AG04449 (cell line): ENCODE results near the gene CUL5.

Experiments used
- CTCF ChIA-PET: fragments of 350-600 bp; formaldehyde crosslinking; extraction: SDS; loops from one replicate; lab custom pipeline; 2021; ENCODE audit warnings: antibody characterized with exemption; lab: Yijun Ruan, JAX
- POLR2A ChIA-PET: fragments of 400-600, 350-600 bp; formaldehyde crosslinking; extraction: SDS; loops from one replicate; lab custom pipeline; 2020; ENCODE audit warnings: antibody characterized with exemption, inconsistent platforms; lab: Yijun Ruan, JAX
- DNase-seq: peaks from one replicate; pipeline ENCODE4 v3.0.0-alpha.2; 2010; ENCODE audit warnings: low read depth, low spot score
- H3K4me3 ChIP-seq: 2 replicates; pipeline ENCODE4 v1.5.1; 2011; ENCODE audit warnings: low read depth, mild to moderate bottlenecking, control low read depth, low read length
- TF ChIP-seq, protein P1 (sequence below): IDR thresholded peaks from one replicate; pipeline ENCODE4 v1.5.1; 2011; ENCODE audit warnings: mild to moderate bottlenecking, moderate library complexity, low read length, control low read depth, inconsistent platforms; ENCODE audit not compliant: insufficient read depth; ENCODE audit errors: missing control alignments

CUL5 gene

DNA sequence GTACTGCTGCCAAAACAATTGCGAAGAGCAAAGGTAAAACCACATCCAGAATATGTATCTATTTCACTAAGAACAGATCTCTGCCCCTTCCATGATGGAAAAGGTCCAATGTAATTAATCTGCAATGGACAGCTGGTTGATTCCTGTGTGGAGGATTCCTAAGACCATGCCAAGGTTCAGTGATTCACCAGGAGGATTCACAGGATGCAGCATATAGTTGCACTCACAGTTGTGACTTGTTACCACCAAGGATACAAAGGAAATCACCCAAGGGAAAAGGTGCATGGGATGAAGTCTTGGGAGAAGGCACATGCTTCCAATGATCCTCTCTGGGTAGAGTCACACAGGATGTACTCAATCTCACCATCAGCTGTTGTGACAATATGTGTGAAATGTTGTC lies 35.1 kb upstream of the CUL5 start:
- POLR2A ChIA-PET, result no interaction called here
- no peak for DNase-seq
- TF ChIP-seq, protein P1, sequence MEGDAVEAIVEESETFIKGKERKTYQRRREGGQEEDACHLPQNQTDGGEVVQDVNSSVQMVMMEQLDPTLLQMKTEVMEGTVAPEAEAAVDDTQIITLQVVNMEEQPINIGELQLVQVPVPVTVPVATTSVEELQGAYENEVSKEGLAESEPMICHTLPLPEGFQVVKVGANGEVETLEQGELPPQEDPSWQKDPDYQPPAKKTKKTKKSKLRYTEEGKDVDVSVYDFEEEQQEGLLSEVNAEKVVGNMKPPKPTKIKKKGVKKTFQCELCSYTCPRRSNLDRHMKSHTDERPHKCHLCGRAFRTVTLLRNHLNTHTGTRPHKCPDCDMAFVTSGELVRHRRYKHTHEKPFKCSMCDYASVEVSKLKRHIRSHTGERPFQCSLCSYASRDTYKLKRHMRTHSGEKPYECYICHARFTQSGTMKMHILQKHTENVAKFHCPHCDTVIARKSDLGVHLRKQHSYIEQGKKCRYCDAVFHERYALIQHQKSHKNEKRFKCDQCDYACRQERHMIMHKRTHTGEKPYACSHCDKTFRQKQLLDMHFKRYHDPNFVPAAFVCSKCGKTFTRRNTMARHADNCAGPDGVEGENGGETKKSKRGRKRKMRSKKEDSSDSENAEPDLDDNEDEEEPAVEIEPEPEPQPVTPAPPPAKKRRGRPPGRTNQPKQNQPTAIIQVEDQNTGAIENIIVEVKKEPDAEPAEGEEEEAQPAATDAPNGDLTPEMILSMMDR, result no peak
- no peak overlapping the region for H3K4me3 ChIP-seq
- CTCF ChIA-PET, result interaction anchor here (1.2 kb wide), 1 partner anchor 35 kb away, joined by 4 read pairs; the partner anchor contains the start of gene CUL5

GRCh38 chr11:107988397-107989158 lies 20.1 kb upstream of the CUL5 start:
- CTCF ChIA-PET, result no interaction called here
- POLR2A ChIA-PET, result no interaction called here
- TF ChIP-seq, protein P1, result no peak
- H3K4me3 ChIP-seq, result no peak overlapping the region
- DNase-seq, result no peak

- H3K4me3 ChIP-seq, result no peak overlapping the region
- CTCF ChIA-PET, result interaction anchor here (1.1 kb wide), 1 partner anchor 17 kb away, joined by 3 read pairs; the partner anchor contains the start of gene CUL5
- POLR2A ChIA-PET, result no interaction called here
- DNase-seq, result no peak
- TF ChIP-seq, protein P1, result no peak
Measured at GRCh38 chr11:107991868-107992414, 16.8 kb upstream of the CUL5 start.

DNA sequence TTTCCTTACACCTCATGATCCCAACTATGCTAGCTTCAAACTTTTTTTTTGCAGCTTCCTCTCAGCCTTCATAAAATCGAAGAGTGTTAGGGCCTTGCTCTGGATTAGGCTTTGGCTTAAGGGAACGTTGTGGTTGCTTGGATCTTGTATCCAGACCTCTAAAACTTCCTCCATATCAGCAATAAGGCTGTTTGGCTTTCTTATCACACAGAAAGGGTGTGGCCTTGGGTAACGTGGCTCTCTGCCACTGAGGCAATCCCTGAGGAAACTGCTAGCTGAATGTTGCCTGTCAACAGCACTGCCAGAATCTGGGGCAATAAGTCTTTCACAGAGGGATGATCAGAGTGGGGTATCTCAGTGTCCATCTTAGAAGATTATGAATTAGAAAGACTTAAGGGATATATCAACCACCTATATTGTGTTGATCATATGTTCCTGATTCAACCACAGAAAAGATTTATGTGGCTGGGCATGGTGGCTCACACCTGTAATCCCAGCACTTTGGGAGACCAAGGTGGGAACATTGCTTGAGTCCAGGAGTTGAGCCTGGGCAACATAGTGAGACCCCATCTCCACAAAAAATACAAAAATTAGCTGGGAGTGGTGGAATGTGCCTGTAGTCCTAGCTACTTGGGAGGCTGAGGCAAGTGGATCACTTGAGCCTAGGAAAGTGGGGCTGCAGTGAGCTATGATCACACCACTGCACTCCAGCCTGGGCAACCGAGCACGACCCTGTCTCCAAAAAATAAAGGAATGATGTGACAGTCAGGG lies 12.5 kb upstream of the CUL5 start:
- H3K4me3 ChIP-seq, result no peak overlapping the region
- CTCF ChIA-PET, result interaction anchor here (1.4 kb wide), 1 partner anchor 12 kb away, joined by 5 read pairs; the partner anchor contains the start of gene CUL5
- TF ChIP-seq, protein P1, result no peak
- POLR2A ChIA-PET, result no interaction called here
- no peak for DNase-seq

- H3K4me3 ChIP-seq, result no peak overlapping the region
- POLR2A ChIA-PET, result no interaction called here
- TF ChIP-seq, protein P1, result no peak
- CTCF ChIA-PET, result interaction anchor here (1.4 to 2.9 kb wide), 2 partner anchors 9 to 11 kb away, joined by 4 to 17 read pairs; partner anchors contain the start of gene CUL5
- DNase-seq, result no peak
Measured at GRCh38 chr11:107998761-107999160, 9.9 kb upstream of the CUL5 start.
